ENCODE data around the gene PTGDR2.

Gene PTGDR2

GRCh38 chr11:60855726-60856633 lies at the start of gene PTGDR2:
Gene PTGDR2 (minus strand): TSS chr11:60855950. CDS start chr11:60853722, 2,228 bp downstream.
- no peak for DNase-seq
- Mint-ChIP-seq H3K4me3 (no peak within 1 kb of the TSS), H3K4me1 (ENCODE audit: low read depth) (peaks cover 23% of the 10 kb centered on the region), H3K36me3 (ENCODE audit: low read depth) (peaks cover 24% of the 10 kb centered on the region), H3K27ac (no peak within 1 kb of the TSS), H3K27me3 (no peaks in the 10 kb centered on the region), H3K9me3 (no peaks in the 10 kb centered on the region)

GRCh38 chr11:60905047-60905446 lies 49.3 kb upstream of the PTGDR2 start:
- Mint-ChIP-seq H3K36me3 (ENCODE audit: low read depth) (peaks cover 62% of the 10 kb centered on the region), H3K4me3 (peak overlapping the region; percentile 85), H3K27ac (peak overlapping the region; percentile 97), H3K9me3 (no peaks in the 10 kb centered on the region), H3K27me3 (no peaks in the 10 kb centered on the region), H3K4me1 (ENCODE audit: low read depth) (peaks cover 39% of the 10 kb centered on the region)
- DNase-seq, result no peak

- no peak for DNase-seq
- Mint-ChIP-seq H3K27ac (peak overlapping the region; percentile 97), H3K9me3 (no peaks in the 10 kb centered on the region), H3K36me3 (ENCODE audit: low read depth) (peaks cover 86% of the 10 kb centered on the region), H3K4me3 (no peak overlapping the region), H3K27me3 (no peaks in the 10 kb centered on the region), H3K4me1 (ENCODE audit: low read depth) (peaks cover 44% of the 10 kb centered on the region)
Measured at GRCh38 chr11:60902625-60903024, 46.9 kb upstream of the PTGDR2 start.

GRCh38 chr11:60900673-60901404 lies 45.1 kb upstream of the PTGDR2 start:
- Mint-ChIP-seq H3K9me3 (no peaks in the 10 kb centered on the region), H3K27ac (peak overlapping the region; percentile 47), H3K4me3 (no peak overlapping the region), H3K4me1 (ENCODE audit: low read depth) (peaks cover 39% of the 10 kb centered on the region), H3K36me3 (ENCODE audit: low read depth) (peaks cover 99% of the 10 kb centered on the region), H3K27me3 (no peaks in the 10 kb centered on the region)
- no peak for DNase-seq

- H3K4me1 Mint-ChIP-seq (ENCODE audit: low read depth), result peaks cover 33% of the 10 kb centered on the region
Measured at GRCh38 chr11:60899977-60900376, 44.2 kb upstream of the PTGDR2 start.

GRCh38 chr11:60899046-60899936 lies 43.5 kb upstream of the PTGDR2 start:
- Mint-ChIP-seq H3K27me3 (no peaks in the 10 kb centered on the region), H3K27ac (peak overlapping the region; percentile 70), H3K4me3 (no peak overlapping the region), H3K9me3 (no peaks in the 10 kb centered on the region), H3K36me3 (ENCODE audit: low read depth) (peaks cover 99% of the 10 kb centered on the region), H3K4me1 (ENCODE audit: low read depth) (peaks cover 27% of the 10 kb centered on the region)
- no peak for DNase-seq

More at GRCh38 chr11:60899977-60900376, 44.2 kb upstream of the PTGDR2 start:
- no peaks in the 10 kb centered on the region for H3K9me3 Mint-ChIP-seq
- peaks cover 99% of the 10 kb centered on the region for H3K36me3 Mint-ChIP-seq (ENCODE audit: low read depth)
- H3K27me3 Mint-ChIP-seq, result no peaks in the 10 kb centered on the region
- peak overlapping the region; percentile 48 for H3K27ac Mint-ChIP-seq
- no peak overlapping the region for H3K4me3 Mint-ChIP-seq
- no peak for DNase-seq

GRCh38 chr11:60897496-60897895 lies 41.7 kb upstream of the PTGDR2 start:
- H3K27me3 Mint-ChIP-seq, result no peaks in the 10 kb centered on the region
- peaks cover 98% of the 10 kb centered on the region for H3K36me3 Mint-ChIP-seq (ENCODE audit: low read depth)
- no peak overlapping the region for H3K27ac Mint-ChIP-seq
- H3K9me3 Mint-ChIP-seq, result no peaks in the 10 kb centered on the region
- no peak overlapping the region for H3K4me3 Mint-ChIP-seq
- H3K4me1 Mint-ChIP-seq (ENCODE audit: low read depth), result peaks cover 10% of the 10 kb centered on the region
- no peak for DNase-seq

- Mint-ChIP-seq H3K9me3 (no peaks in the 10 kb centered on the region), H3K27ac (peak overlapping the region; percentile 27), H3K27me3 (no peaks in the 10 kb centered on the region), H3K36me3 (ENCODE audit: low read depth) (peaks cover 98% of the 10 kb centered on the region), H3K4me1 (ENCODE audit: low read depth) (peaks cover 9% of the 10 kb centered on the region), H3K4me3 (no peak overlapping the region)
- no peak for DNase-seq
Measured at GRCh38 chr11:60895687-60896086, 39.9 kb upstream of the PTGDR2 start.

- DNase-seq, result no peak
- Mint-ChIP-seq H3K4me1 (ENCODE audit: low read depth) (peaks cover 1% of the 10 kb centered on the region), H3K9me3 (no peaks in the 10 kb centered on the region), H3K4me3 (no peak overlapping the region), H3K27me3 (no peaks in the 10 kb centered on the region), H3K36me3 (ENCODE audit: low read depth) (peaks cover 95% of the 10 kb centered on the region), H3K27ac (peak overlapping the region; percentile 34)
Measured at GRCh38 chr11:60891103-60891741, 35.5 kb upstream of the PTGDR2 start.

- no peaks in the 10 kb centered on the region for H3K27me3 Mint-ChIP-seq
- H3K9me3 Mint-ChIP-seq, result no peaks in the 10 kb centered on the region
- no peak overlapping the region for H3K4me3 Mint-ChIP-seq
- H3K36me3 Mint-ChIP-seq (ENCODE audit: low read depth), result peaks cover 95% of the 10 kb centered on the region
- DNase-seq, result no peak
- no peak overlapping the region for H3K27ac Mint-ChIP-seq
- no peaks in the 10 kb centered on the region for H3K4me1 Mint-ChIP-seq (ENCODE audit: low read depth)
Measured at GRCh38 chr11:60890696-60891095, 34.9 kb upstream of the PTGDR2 start.

- Mint-ChIP-seq H3K27me3 (no peaks in the 10 kb centered on the region), H3K9me3 (no peaks in the 10 kb centered on the region), H3K36me3 (ENCODE audit: low read depth) (peaks cover 95% of the 10 kb centered on the region), H3K27ac (no peak overlapping the region), H3K4me3 (no peak overlapping the region), H3K4me1 (ENCODE audit: low read depth) (no peaks in the 10 kb centered on the region)
- no peak for DNase-seq
Measured at GRCh38 chr11:60889869-60890311, 34.1 kb upstream of the PTGDR2 start.

GRCh38 chr11:60887556-60887955 lies 31.8 kb upstream of the PTGDR2 start:
- H3K9me3 Mint-ChIP-seq, result no peaks in the 10 kb centered on the region
- no peak overlapping the region for H3K4me3 Mint-ChIP-seq
- no peaks in the 10 kb centered on the region for H3K27me3 Mint-ChIP-seq
- peaks cover 93% of the 10 kb centered on the region for H3K36me3 Mint-ChIP-seq (ENCODE audit: low read depth)
- DNase-seq, result no peak
- peaks cover 3% of the 10 kb centered on the region for H3K4me1 Mint-ChIP-seq (ENCODE audit: low read depth)
- no peak overlapping the region for H3K27ac Mint-ChIP-seq

GRCh38 chr11:60880643-60881282 lies 25.0 kb upstream of the PTGDR2 start:
- no peak for DNase-seq
- Mint-ChIP-seq H3K4me1 (ENCODE audit: low read depth) (peaks cover 3% of the 10 kb centered on the region), H3K27me3 (no peaks in the 10 kb centered on the region), H3K27ac (peak overlapping the region; percentile 48), H3K36me3 (ENCODE audit: low read depth) (peaks cover 93% of the 10 kb centered on the region), H3K4me3 (no peak overlapping the region), H3K9me3 (no peaks in the 10 kb centered on the region)
